Measurements from ENCODE around the gene GABBR2.

DNA sequence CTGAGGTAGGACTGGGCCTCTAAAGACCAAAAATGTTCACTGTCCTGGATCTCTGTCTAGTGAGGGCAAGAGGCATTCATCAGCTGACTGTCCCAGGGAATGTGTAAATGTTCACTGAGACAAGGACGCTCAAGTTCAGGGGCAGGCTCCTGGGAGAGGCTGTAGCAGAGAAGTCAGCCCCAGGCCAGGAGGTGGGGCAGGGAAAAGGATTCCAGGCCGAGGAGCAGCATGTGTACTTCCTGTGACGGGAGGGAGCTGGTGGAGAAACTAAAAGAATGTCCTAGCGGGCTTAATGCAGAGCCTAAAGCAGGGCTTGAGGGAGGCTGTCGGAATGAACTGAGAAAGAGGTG is 205.8 kb downstream of the GABBR2 start:
- TF ChIP-seq, protein P1, sequence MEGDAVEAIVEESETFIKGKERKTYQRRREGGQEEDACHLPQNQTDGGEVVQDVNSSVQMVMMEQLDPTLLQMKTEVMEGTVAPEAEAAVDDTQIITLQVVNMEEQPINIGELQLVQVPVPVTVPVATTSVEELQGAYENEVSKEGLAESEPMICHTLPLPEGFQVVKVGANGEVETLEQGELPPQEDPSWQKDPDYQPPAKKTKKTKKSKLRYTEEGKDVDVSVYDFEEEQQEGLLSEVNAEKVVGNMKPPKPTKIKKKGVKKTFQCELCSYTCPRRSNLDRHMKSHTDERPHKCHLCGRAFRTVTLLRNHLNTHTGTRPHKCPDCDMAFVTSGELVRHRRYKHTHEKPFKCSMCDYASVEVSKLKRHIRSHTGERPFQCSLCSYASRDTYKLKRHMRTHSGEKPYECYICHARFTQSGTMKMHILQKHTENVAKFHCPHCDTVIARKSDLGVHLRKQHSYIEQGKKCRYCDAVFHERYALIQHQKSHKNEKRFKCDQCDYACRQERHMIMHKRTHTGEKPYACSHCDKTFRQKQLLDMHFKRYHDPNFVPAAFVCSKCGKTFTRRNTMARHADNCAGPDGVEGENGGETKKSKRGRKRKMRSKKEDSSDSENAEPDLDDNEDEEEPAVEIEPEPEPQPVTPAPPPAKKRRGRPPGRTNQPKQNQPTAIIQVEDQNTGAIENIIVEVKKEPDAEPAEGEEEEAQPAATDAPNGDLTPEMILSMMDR (IDR thresholded peaks at IDR 0.05; ENCODE audit: low read depth, low read length, poor library complexity, severe bottlenecking) = no peak
- no peak for TF ChIP-seq EZH2phosphoT487 (IDR thresholded peaks at IDR 0.05; ENCODE audit: borderline replicate concordance, low read length)
